ENCODE data around the gene ITGA8. TPM values are rescaled to one million over a fixed set of nuclear protein-coding genes. Genes with fewer than 3 reads are reported as not detected.

The ITGA8 gene
- total RNA-seq, 1 donor from 2014 or later: 1.7 TPM

GRCh38 chr10:15660990-15661389, 58.7 kb downstream of the ITGA8 start:
- peaks cover 6% of the 10 kb centered on the region for H3K9me3 ChIP-seq (replicated peaks)
- H3K4me3 ChIP-seq: no peak overlapping the region
- H3K4me1 ChIP-seq: no peaks in the 10 kb centered on the region
- no peaks in the 10 kb centered on the region for H3K36me3 ChIP-seq
- no peak overlapping the region for H3K27ac ChIP-seq (replicated peaks)
- DNase-seq: no peak
- intact Hi-C loops (cut with micrococcal nuclease): no loop called here
- TF ChIP-seq, protein P1, sequence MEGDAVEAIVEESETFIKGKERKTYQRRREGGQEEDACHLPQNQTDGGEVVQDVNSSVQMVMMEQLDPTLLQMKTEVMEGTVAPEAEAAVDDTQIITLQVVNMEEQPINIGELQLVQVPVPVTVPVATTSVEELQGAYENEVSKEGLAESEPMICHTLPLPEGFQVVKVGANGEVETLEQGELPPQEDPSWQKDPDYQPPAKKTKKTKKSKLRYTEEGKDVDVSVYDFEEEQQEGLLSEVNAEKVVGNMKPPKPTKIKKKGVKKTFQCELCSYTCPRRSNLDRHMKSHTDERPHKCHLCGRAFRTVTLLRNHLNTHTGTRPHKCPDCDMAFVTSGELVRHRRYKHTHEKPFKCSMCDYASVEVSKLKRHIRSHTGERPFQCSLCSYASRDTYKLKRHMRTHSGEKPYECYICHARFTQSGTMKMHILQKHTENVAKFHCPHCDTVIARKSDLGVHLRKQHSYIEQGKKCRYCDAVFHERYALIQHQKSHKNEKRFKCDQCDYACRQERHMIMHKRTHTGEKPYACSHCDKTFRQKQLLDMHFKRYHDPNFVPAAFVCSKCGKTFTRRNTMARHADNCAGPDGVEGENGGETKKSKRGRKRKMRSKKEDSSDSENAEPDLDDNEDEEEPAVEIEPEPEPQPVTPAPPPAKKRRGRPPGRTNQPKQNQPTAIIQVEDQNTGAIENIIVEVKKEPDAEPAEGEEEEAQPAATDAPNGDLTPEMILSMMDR (IDR thresholded peaks at IDR 0.05; ENCODE audit: borderline replicate concordance): no peak
- no peaks in the 10 kb centered on the region for H3K27me3 ChIP-seq (ENCODE audit: low read depth)

DNA sequence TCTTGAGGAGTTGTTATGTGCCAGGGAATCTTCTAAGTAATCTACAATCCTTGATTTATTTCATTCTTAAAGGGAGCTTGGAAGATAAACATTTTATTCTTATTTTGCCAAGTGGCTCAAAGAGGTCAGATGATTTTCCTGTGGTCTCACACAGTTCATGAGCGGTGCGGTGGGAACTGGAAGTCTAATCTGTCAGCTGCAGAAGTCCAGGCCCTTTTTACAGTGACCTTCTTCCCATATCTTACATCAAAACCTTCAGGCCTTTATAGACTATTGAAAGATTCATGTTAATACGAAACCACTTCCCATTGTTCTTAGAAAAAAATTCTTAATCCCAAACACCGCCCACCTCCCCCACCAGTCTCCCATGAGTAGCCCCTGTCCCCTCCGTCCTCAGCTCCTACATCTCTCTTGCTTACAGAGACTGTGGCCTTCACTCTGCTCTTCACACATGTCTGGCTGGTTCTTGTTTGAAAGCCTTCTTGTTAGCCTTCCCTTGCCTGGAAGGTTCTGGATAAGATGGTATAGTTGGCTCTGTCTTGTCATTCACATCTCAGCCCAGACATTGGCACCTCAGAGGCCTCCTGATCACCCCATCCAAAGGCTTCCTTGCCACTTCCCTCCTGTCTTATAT, 61.5 kb downstream of the ITGA8 start:
- no peaks in the 10 kb centered on the region for H3K4me1 ChIP-seq
- peaks cover 6% of the 10 kb centered on the region for H3K9me3 ChIP-seq (replicated peaks)
- H3K4me3 ChIP-seq: no peak overlapping the region
- TF ChIP-seq, protein P1 (IDR thresholded peaks at IDR 0.05; ENCODE audit: borderline replicate concordance): no peak
- H3K27me3 ChIP-seq (ENCODE audit: low read depth): no peaks in the 10 kb centered on the region
- no peak for DNase-seq
- intact Hi-C loops (cut with micrococcal nuclease): no loop called here
- no peaks in the 10 kb centered on the region for H3K36me3 ChIP-seq
- no peak overlapping the region for H3K27ac ChIP-seq (replicated peaks)

- Histone ChIP-seq H3K4me1 (no peaks in the 10 kb centered on the region), H3K36me3 (no peaks in the 10 kb centered on the region), H3K9me3 (replicated peaks) (no peaks in the 10 kb centered on the region), H3K4me3 (no peak overlapping the region), H3K27me3 (ENCODE audit: low read depth) (no peaks in the 10 kb centered on the region), H3K27ac (replicated peaks) (no peak overlapping the region)
- intact Hi-C loops (cut with micrococcal nuclease): no loop called here
- TF ChIP-seq, protein P1 (IDR thresholded peaks at IDR 0.05; ENCODE audit: borderline replicate concordance): no peak
- no peak for DNase-seq
These were observed 67.0 kb downstream of the ITGA8 start for GRCh38 chr10:15652757-15653156.

DNA sequence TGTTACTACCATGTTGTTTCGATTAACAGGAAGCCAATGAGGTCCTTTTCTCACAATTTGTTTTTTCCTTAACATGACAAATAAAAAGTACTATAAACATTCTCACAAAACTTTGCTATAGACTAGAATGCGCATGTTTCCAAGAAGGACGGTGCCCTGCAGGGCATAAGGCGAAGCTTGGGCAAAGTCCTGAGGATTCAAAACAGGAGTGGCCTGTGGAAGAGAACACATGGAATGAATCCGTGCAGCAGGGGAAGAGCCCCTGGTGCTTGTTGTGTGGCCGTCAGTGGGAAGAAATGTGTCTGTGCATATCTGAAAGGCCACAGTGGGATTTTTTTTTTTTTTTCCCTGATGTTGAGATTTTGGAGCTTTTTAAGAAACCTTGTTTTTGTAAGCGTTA, 67.6 kb downstream of the ITGA8 start:
- intact Hi-C loops (cut with micrococcal nuclease): no loop called here
- DNase-seq: no peak
- no peaks in the 10 kb centered on the region for H3K4me1 ChIP-seq
- TF ChIP-seq, protein P1 (IDR thresholded peaks at IDR 0.05; ENCODE audit: borderline replicate concordance): no peak
- H3K27me3 ChIP-seq (ENCODE audit: low read depth): no peaks in the 10 kb centered on the region
- no peaks in the 10 kb centered on the region for H3K9me3 ChIP-seq (replicated peaks)
- no peaks in the 10 kb centered on the region for H3K36me3 ChIP-seq
- H3K27ac ChIP-seq (replicated peaks): no peak overlapping the region
- H3K4me3 ChIP-seq: no peak overlapping the region

DNA sequence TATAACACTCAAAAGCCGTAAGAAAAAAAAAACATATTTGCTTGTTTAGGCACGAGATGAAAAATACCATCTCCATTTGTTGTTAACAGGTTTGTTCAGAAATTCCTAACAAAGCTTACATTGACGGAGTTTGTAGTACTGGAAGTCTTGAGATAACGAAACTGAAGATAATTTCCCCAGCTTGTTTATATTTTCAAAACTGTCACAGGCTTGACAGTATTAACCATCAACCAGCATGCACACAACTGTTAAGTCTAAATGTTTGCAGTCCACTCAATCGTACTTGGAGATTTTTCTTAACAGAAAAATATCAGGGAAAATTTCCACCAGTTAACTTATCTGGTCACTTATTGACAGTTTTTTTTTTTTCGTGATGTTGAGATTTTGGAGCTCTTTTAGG, 68.5 kb downstream of the ITGA8 start:
- intact Hi-C loops (cut with micrococcal nuclease): no loop called here
- Histone ChIP-seq H3K4me1 (no peaks in the 10 kb centered on the region), H3K4me3 (no peak overlapping the region), H3K27me3 (ENCODE audit: low read depth) (no peaks in the 10 kb centered on the region), H3K36me3 (no peaks in the 10 kb centered on the region), H3K27ac (replicated peaks) (no peak overlapping the region), H3K9me3 (replicated peaks) (no peaks in the 10 kb centered on the region)
- no peak for DNase-seq
- TF ChIP-seq, protein P1 (IDR thresholded peaks at IDR 0.05; ENCODE audit: borderline replicate concordance): no peak

Measured in left ventricle myocardium inferior (tissue), 1 donor.